H1 (cell line): ENCODE measurements around the gene PEX5L. TPM values are rescaled to one million over a fixed set of nuclear protein-coding genes. Genes with fewer than 3 reads are reported as not detected.

Source experiments
- CTCF ChIA-PET: fragments of 300-600 bp; sonication (Branson Sonifier 250); formaldehyde crosslinking; loops from one replicate; lab custom pipeline; 2021; ENCODE audit not compliant: partially characterized antibody; lab: Charles Lee
- POLR2A ChIA-PET: fragments of 300-600 bp; sonication (Branson Sonifier 250); formaldehyde crosslinking; loops from one replicate; lab custom pipeline; 2021; ENCODE audit warnings: inconsistent platforms; ENCODE audit not compliant: partially characterized antibody; lab: Charles Lee
- DNase-seq, 2 experiments: peaks; one replicate each; pipeline versions ENCODE4 v3.0.0 to v3.0.0-alpha.2; 2010 to 2022; ENCODE audit warnings: low spot score in 2 of 2, low read depth in 1 of 2, mixed read lengths in 1 of 2
- FAIRE-seq: peaks from 2 replicates; lab custom pipeline; 2011; peaks lifted over from hg19 to GRCh38; lab: Jason Lieb, UNC
- H2AFZ ChIP-seq: 2 replicates; pipeline ENCODE4 v1.8.1; 2012; ENCODE audit warnings: low read length, inconsistent platforms
- H2AK5ac ChIP-seq: 2 replicates; pipeline ENCODE4 v1.6.1; 2013; ENCODE audit warnings: low read depth, low read length
- H2BK120ac ChIP-seq: replicated peaks from 2 replicates; pipeline ENCODE3; 2013; ENCODE audit warnings: low read depth, low read length, inconsistent platforms
- H2BK12ac ChIP-seq: 2 replicates; pipeline ENCODE4 v1.6.1; 2013; ENCODE audit warnings: low read depth, low read length
- H2BK15ac ChIP-seq: 2 replicates; pipeline ENCODE4 v1.6.1; 2013; ENCODE audit warnings: low read length
- H2BK20ac ChIP-seq: 2 replicates; pipeline ENCODE4 v1.6.1; 2013; ENCODE audit warnings: low read length
- H2BK5ac ChIP-seq: 2 replicates; pipeline ENCODE4 v1.6.1; 2013; ENCODE audit warnings: low read depth, low read length
- H3K14ac ChIP-seq: 2 replicates; pipeline ENCODE4 v1.6.1; 2013; ENCODE audit warnings: inconsistent platforms; ENCODE audit not compliant: insufficient read length
- H3K18ac ChIP-seq: 2 replicates; pipeline ENCODE4 v1.6.1; 2013; ENCODE audit warnings: low read length; ENCODE audit errors: extremely low read depth
- H3K23ac ChIP-seq: 2 replicates; pipeline ENCODE4 v1.6.1; 2013; ENCODE audit warnings: inconsistent platforms; ENCODE audit not compliant: insufficient read length
- H3K23me2 ChIP-seq: 2 replicates; pipeline ENCODE4 v1.6.1; 2013; ENCODE audit warnings: low read depth, low read length
- H3K27ac ChIP-seq: 2 replicates; pipeline ENCODE4 v1.6.1; 2011; ENCODE audit warnings: low read depth, low read length, inconsistent platforms
- H3K27me3 ChIP-seq, 4 experiments: replicated peaks in 1 of 4; 1 replicate in 1 of 4; 2 replicates in 3 of 4; pipeline versions ENCODE4 v1.6.1 to v1.8.1; 2011 to 2013; ENCODE audit warnings: low read length in 3 of 4, mild to moderate bottlenecking in 3 of 4, inconsistent platforms in 2 of 4, mixed read lengths in 2 of 4, moderate library complexity in 1 of 4; ENCODE audit not compliant: control insufficient read depth in 3 of 4, insufficient read depth in 3 of 4; ENCODE audit errors: extremely low read depth in 1 of 4
- H3K36me3 ChIP-seq, 4 experiments: 2 replicates each; pipeline versions ENCODE4 v1.6.1 to v1.8.1; 2011 to 2013; ENCODE audit warnings: mild to moderate bottlenecking in 4 of 4, low read length in 3 of 4, moderate library complexity in 2 of 4, control low read depth in 1 of 4, inconsistent platforms in 1 of 4; ENCODE audit not compliant: insufficient read depth in 4 of 4, control insufficient read depth in 2 of 4
- H3K4ac ChIP-seq: replicated peaks from 2 replicates; pipeline ENCODE3; 2013; ENCODE audit warnings: low read length, low read depth, mixed read lengths, inconsistent platforms; ENCODE audit not compliant: insufficient read length
- H3K4me1 ChIP-seq, 4 experiments: replicated peaks in 1 of 4; 1 replicate in 1 of 4; 2 replicates in 3 of 4; pipeline versions ENCODE4 v1.6.1 to v1.8.1; 2011 to 2013; ENCODE audit warnings: low read length in 3 of 4, inconsistent platforms in 2 of 4, mixed read lengths in 1 of 4; ENCODE audit not compliant: insufficient read depth in 4 of 4, control insufficient read depth in 3 of 4
- H3K4me2 ChIP-seq, 2 experiments: 2 replicates each; pipeline versions ENCODE4 v1.6.1 to v1.8.1; 2011 to 2013; ENCODE audit warnings: low read depth in 2 of 2, low read length in 2 of 2, control low read depth in 1 of 2, inconsistent platforms in 1 of 2, mild to moderate bottlenecking in 1 of 2; ENCODE audit not compliant: insufficient read depth in 1 of 2
- H3K4me3 ChIP-seq, 4 experiments: fragments of 200-600, 300-600 bp in 1 of 4; sonication (generic), shearing (Covaris generic), sonication (Bioruptor Twin) in 1 of 4; 2 replicates each; pipeline versions ENCODE4 v1.5.1 to v1.8.1; 2011 to 2016; ENCODE audit warnings: low read length in 4 of 4, low read depth in 3 of 4, control low read depth in 2 of 4, inconsistent platforms in 2 of 4, mild to moderate bottlenecking in 2 of 4, mixed read lengths in 1 of 4, moderate library complexity in 1 of 4; ENCODE audit not compliant: insufficient read depth in 2 of 4; ENCODE audit errors: extremely low read depth in 1 of 4
- H3K56ac ChIP-seq: replicated peaks from 2 replicates; pipeline ENCODE3; 2013; ENCODE audit warnings: low read depth, mild to moderate bottlenecking, mixed read lengths, low read length, inconsistent platforms; ENCODE audit not compliant: insufficient read length
- H3K79me1 ChIP-seq: 2 replicates; pipeline ENCODE4 v1.6.1; 2013; ENCODE audit warnings: low read depth, low read length, control low read depth
- H3K79me2 ChIP-seq, 2 experiments: 2 replicates each; pipeline versions ENCODE4 v1.6.1 to v1.8.1; 2012 to 2013; ENCODE audit warnings: low read length in 2 of 2, mild to moderate bottlenecking in 2 of 2, inconsistent platforms in 1 of 2; ENCODE audit not compliant: insufficient read depth in 2 of 2, control insufficient read depth in 1 of 2
- H3K9ac ChIP-seq, 4 experiments: replicated peaks in 1 of 4; 1 replicate in 1 of 4; 2 replicates in 3 of 4; pipeline versions ENCODE4 v1.6.1 to v1.8.1; 2011 to 2013; ENCODE audit warnings: low read depth in 3 of 4, low read length in 3 of 4, control low read depth in 2 of 4, mild to moderate bottlenecking in 2 of 4, moderate library complexity in 2 of 4, inconsistent platforms in 1 of 4; ENCODE audit errors: extremely low read depth in 1 of 4
- H3K9me3 ChIP-seq, 2 experiments: 2 replicates each; pipeline versions ENCODE4 v1.6.1 to v1.8.1; 2012 to 2013; ENCODE audit warnings: mild to moderate bottlenecking in 2 of 2, moderate library complexity in 2 of 2, control low read depth in 1 of 2, inconsistent platforms in 1 of 2, low read depth in 1 of 2, low read length in 1 of 2, mixed read lengths in 1 of 2; ENCODE audit not compliant: insufficient read depth in 2 of 2
- H4K20me1 ChIP-seq, 2 experiments: replicated peaks in 1 of 2; 2 replicates each; pipeline versions ENCODE3 to v1.8.1; 2011 to 2013; ENCODE audit warnings: inconsistent platforms in 2 of 2, low read length in 2 of 2, mild to moderate bottlenecking in 1 of 2; ENCODE audit not compliant: insufficient read depth in 2 of 2, control insufficient read depth in 1 of 2
- H4K5ac ChIP-seq: 2 replicates; pipeline ENCODE4 v1.6.1; 2013; ENCODE audit warnings: low read length, low read depth, mixed read lengths, inconsistent platforms; ENCODE audit not compliant: insufficient read length
- H4K8ac ChIP-seq: 2 replicates; pipeline ENCODE4 v1.8.0; 2013; ENCODE audit warnings: mild to moderate bottlenecking, moderate library complexity, low read length, inconsistent platforms; ENCODE audit not compliant: insufficient read depth; ENCODE audit errors: extremely low read depth
- H4K91ac ChIP-seq: replicated peaks from 2 replicates; pipeline ENCODE3; 2013; ENCODE audit warnings: low read length, mixed read lengths, inconsistent platforms; ENCODE audit not compliant: insufficient read length
- BRCA1 ChIP-seq: IDR thresholded peaks from 2 replicates; pipeline ENCODE4 v1.6.1; 2012; ENCODE audit warnings: low read depth, low read length, improper control_type of control experiment
- CEBPB ChIP-seq: IDR thresholded peaks from 2 replicates; pipeline ENCODE4 v1.6.1; 2012; ENCODE audit warnings: low read depth, low read length
- CTBP2 ChIP-seq: IDR thresholded peaks from 2 replicates; pipeline ENCODE4 v1.7.0; 2011; ENCODE audit warnings: borderline replicate concordance, mild to moderate bottlenecking, moderate library complexity, mixed read lengths, low read length; ENCODE audit not compliant: insufficient read depth, insufficient read length
- EGR1 ChIP-seq: IDR thresholded peaks from 2 replicates; pipeline ENCODE4 v1.6.1; 2011; ENCODE audit warnings: low read depth, low read length, borderline replicate concordance
- SUZ12 ChIP-seq: fragments of 200-600 bp; sonication (generic); IDR thresholded peaks from 2 replicates; pipeline ENCODE4 v1.6.1; 2012; ENCODE audit warnings: mild to moderate bottlenecking, inconsistent platforms, low read length, moderate library complexity, mixed read lengths
- WGBS, 2 experiments: shearing (Covaris generic) in 1 of 2; methylation state at CpG; one replicate each; pipeline versions ENCODE4 v1.1.6 to v1.1.7; 2013 to 2015; ENCODE audit warnings: low lambda C conversion rate in 2 of 2, mixed read lengths in 2 of 2, inconsistent platforms in 1 of 2, low coverage in 1 of 2, missing lambda C conversion rate in 1 of 2; ENCODE audit not compliant: insufficient replicate concordance in 2 of 2, insufficient coverage in 1 of 2, insufficient read length in 1 of 2; ENCODE audit errors: extremely low coverage in 1 of 2, missing lambda C conversion rate in 1 of 2; 5-methylcytosine and 5-hydroxymethylcytosine counted together
- polyA plus RNA-seq, 7 experiments: library from polyadenylated mRNA; depleted of rRNA in 3 of 7; stranded (reverse) in 5 of 7; unstranded in 2 of 7; fragments of >200 nt in 5 of 7; fragments of 200-250 nt in 2 of 7; gene quantifications; 1 replicate in 5 of 7; 2 replicates in 1 of 7; 4 replicates in 1 of 7; pipeline versions ENCODE4 v1.2.1 to v1.2.3, GENCODE V29; 2011 to 2013; ENCODE audit warnings: missing spikeins in 2 of 7, mixed read lengths in 2 of 7
- total RNA-seq: library from RNA; stranded (reverse); fragmentation: NEBNext Ultra II Directional; extraction: Animal tissue kit (Norgen Biotek cat#: 25700); gene quantifications from 2 replicates; pipeline ENCODE4 v1.2.1, GENCODE V29; 2021

Gene PEX5L
- total and polyA plus RNA-seq, 2 of the 8 experiments (the other 6 are each of a cell fraction or from before 2014, with no cell fraction given), result 0.80 to 4.2 TPM

DNA sequence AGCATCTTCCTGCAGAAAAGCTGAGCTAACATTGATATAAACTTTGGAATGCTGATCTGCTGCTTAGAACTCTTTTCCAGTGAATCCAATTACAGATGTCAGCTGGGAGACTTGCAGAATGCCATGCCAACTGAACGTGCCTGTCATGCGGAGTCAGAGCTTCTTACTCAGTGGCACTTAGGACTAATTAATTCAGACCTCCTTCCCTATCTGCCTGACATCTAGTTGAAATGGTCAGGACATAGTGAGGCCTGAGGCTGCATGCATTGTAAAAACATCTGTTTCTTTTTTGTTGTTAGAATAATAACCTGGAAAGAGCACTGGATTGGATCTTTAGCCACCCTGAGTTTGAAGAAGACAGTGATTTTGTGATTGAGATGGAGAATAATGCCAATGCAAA is 271.3 kb downstream of the PEX5L start:
- H3K9me3 ChIP-seq, result no peaks in the 10 kb centered on the region
- no peak overlapping the region for H2BK20ac ChIP-seq
- H4K5ac ChIP-seq, result no peak overlapping the region
- H3K23ac ChIP-seq, result no peak overlapping the region
- H3K4me1 ChIP-seq, result no peaks in the 10 kb centered on the region; a peak in 1 of 7 replicates
- no peak overlapping the region for H2BK12ac ChIP-seq
- peaks cover 5 to 29% (median 22%) of the 10 kb centered on the region in 4 experiments; a peak in 6 of 8 replicates for H3K36me3 ChIP-seq
- H3K9ac ChIP-seq, result no peak overlapping the region
- H2AFZ ChIP-seq, result no peak overlapping the region
- CTCF ChIA-PET, result interaction anchor here (0.8 to 1.4 kb wide), 2 partner anchors 8 to 9 kb away, joined by 3 to 4 read pairs; no protein-coding TSS in a partner anchor
- no peak overlapping the region for H3K4me3 ChIP-seq
- POLR2A ChIA-PET, result no interaction called here
- H3K18ac ChIP-seq, result no peak overlapping the region
- no peak overlapping the region for H2AK5ac ChIP-seq
- H4K20me1 ChIP-seq, result no peaks in the 10 kb centered on the region
- H3K79me1 ChIP-seq, result no peaks in the 10 kb centered on the region
- H4K8ac ChIP-seq, result no peak overlapping the region
- no peak overlapping the region for H3K4ac ChIP-seq
- 97% methylated on average over 2 of the region's 2 CpGs; no CpG with 5 or more reads in 1 of the 2 experiments for WGBS, 2 experiments
- DNase-seq (no peak), FAIRE-seq (no peak)
- H4K91ac ChIP-seq, result no peak overlapping the region
- H2BK15ac ChIP-seq, result no peak overlapping the region
- TF ChIP-seq EGR1 (no peak), CEBPB (no peak), BRCA1 (no peak), CTBP2 (no peak), SUZ12 (no peak)
- H3K23me2 ChIP-seq, result no peaks in the 10 kb centered on the region
- no peak overlapping the region for H3K56ac ChIP-seq
- no peak overlapping the region for H3K27ac ChIP-seq
- no peak overlapping the region for H3K4me2 ChIP-seq
- no peaks in the 10 kb centered on the region for H3K79me2 ChIP-seq
- no peak overlapping the region for H2BK120ac ChIP-seq
- no peak overlapping the region for H2BK5ac ChIP-seq
- no peak overlapping the region for H3K14ac ChIP-seq
- no peaks in the 10 kb centered on the region for H3K27me3 ChIP-seq
